ENCODE measurements around the gene RAP1GDS1. TPM values are rescaled to one million over a fixed set of nuclear protein-coding genes. Genes with fewer than 3 reads are reported as not detected.

RAP1GDS1 gene
- total RNA-seq, 1 experiment from 2014 or later = 40.8 TPM

DNA sequence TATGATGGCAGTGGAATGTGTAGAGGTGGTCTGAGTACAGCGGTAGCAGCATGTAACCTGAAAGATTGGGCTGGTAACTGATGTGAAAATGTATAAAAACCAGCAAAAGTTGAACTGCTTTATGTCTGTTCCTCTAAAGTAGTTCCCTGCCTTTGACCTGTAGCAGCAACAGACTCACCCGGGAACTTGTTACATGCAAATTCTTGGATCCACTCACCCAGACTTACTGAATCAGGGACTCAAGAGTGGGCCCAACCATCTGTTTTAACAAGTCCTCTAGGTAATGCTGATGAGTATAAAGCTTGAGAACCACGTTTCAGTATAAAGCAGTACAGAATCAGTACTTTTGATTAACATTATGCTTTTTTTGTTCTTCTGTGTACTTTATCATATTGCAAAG is 84.7 kb downstream of the RAP1GDS1 start (continued):
- TF ChIP-seq, protein P1, sequence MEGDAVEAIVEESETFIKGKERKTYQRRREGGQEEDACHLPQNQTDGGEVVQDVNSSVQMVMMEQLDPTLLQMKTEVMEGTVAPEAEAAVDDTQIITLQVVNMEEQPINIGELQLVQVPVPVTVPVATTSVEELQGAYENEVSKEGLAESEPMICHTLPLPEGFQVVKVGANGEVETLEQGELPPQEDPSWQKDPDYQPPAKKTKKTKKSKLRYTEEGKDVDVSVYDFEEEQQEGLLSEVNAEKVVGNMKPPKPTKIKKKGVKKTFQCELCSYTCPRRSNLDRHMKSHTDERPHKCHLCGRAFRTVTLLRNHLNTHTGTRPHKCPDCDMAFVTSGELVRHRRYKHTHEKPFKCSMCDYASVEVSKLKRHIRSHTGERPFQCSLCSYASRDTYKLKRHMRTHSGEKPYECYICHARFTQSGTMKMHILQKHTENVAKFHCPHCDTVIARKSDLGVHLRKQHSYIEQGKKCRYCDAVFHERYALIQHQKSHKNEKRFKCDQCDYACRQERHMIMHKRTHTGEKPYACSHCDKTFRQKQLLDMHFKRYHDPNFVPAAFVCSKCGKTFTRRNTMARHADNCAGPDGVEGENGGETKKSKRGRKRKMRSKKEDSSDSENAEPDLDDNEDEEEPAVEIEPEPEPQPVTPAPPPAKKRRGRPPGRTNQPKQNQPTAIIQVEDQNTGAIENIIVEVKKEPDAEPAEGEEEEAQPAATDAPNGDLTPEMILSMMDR (IDR thresholded peaks at IDR 0.05 in 2 of 3, conservative IDR thresholded peaks at IDR 0.05 in 1 of 3; ENCODE audit: borderline replicate concordance in 1 of 3, insufficient read depth in 1 of 3, low read depth in 2 of 3, low read length in 2 of 3) = no peak
- TF ChIP-seq, protein P2, sequence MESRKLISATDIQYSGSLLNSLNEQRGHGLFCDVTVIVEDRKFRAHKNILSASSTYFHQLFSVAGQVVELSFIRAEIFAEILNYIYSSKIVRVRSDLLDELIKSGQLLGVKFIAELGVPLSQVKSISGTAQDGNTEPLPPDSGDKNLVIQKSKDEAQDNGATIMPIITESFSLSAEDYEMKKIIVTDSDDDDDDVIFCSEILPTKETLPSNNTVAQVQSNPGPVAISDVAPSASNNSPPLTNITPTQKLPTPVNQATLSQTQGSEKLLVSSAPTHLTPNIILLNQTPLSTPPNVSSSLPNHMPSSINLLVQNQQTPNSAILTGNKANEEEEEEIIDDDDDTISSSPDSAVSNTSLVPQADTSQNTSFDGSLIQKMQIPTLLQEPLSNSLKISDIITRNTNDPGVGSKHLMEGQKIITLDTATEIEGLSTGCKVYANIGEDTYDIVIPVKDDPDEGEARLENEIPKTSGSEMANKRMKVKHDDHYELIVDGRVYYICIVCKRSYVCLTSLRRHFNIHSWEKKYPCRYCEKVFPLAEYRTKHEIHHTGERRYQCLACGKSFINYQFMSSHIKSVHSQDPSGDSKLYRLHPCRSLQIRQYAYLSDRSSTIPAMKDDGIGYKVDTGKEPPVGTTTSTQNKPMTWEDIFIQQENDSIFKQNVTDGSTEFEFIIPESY (IDR thresholded peaks at IDR 0.05; ENCODE audit: extremely low read depth, insufficient replicate concordance, low read length) = no peak
- TF ChIP-seq CEBPB (IDR thresholded peaks at IDR 0.05; ENCODE audit: low read depth) (no peak), SIN3A (IDR thresholded peaks at IDR 0.05; ENCODE audit: low read depth) (no peak), ZFX (IDR thresholded peaks at IDR 0.05) (no peak), JUND (IDR thresholded peaks at IDR 0.05) (no peak), CBX3 (IDR thresholded peaks at IDR 0.05; ENCODE audit: low read depth) (no peak)

DNA sequence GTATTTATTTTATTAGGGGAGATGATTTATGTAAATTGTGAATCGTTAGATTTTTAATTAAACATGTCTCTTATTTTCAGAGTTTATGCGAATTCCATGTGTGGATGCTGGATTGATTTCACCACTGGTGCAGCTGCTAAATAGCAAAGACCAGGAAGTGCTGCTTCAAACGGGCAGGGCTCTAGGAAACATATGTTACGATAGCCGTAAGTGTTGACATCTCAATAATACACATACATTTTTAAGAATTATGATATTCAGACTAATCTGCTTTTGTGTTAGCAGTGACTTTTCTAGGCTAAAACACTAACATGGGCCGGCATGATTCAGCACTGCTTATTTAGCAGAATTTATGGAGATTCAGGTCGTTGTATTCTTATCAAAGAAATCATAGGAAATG is 91.2 kb downstream of the RAP1GDS1 start:
- no peak for DNase-seq (ENCODE audit: low read depth, low spot score)
- TF ChIP-seq, protein P3, sequence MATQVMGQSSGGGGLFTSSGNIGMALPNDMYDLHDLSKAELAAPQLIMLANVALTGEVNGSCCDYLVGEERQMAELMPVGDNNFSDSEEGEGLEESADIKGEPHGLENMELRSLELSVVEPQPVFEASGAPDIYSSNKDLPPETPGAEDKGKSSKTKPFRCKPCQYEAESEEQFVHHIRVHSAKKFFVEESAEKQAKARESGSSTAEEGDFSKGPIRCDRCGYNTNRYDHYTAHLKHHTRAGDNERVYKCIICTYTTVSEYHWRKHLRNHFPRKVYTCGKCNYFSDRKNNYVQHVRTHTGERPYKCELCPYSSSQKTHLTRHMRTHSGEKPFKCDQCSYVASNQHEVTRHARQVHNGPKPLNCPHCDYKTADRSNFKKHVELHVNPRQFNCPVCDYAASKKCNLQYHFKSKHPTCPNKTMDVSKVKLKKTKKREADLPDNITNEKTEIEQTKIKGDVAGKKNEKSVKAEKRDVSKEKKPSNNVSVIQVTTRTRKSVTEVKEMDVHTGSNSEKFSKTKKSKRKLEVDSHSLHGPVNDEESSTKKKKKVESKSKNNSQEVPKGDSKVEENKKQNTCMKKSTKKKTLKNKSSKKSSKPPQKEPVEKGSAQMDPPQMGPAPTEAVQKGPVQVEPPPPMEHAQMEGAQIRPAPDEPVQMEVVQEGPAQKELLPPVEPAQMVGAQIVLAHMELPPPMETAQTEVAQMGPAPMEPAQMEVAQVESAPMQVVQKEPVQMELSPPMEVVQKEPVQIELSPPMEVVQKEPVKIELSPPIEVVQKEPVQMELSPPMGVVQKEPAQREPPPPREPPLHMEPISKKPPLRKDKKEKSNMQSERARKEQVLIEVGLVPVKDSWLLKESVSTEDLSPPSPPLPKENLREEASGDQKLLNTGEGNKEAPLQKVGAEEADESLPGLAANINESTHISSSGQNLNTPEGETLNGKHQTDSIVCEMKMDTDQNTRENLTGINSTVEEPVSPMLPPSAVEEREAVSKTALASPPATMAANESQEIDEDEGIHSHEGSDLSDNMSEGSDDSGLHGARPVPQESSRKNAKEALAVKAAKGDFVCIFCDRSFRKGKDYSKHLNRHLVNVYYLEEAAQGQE (IDR thresholded peaks at IDR 0.05; ENCODE audit: low read depth) = no peak
- TF ChIP-seq EZH2phosphoT487 (IDR thresholded peaks at IDR 0.05; ENCODE audit: borderline replicate concordance) (no peak), SIN3A (IDR thresholded peaks at IDR 0.05; ENCODE audit: low read depth) (no peak), SP1 (IDR thresholded peaks at IDR 0.05; ENCODE audit: low read depth) (no peak), SRF (IDR thresholded peaks at IDR 0.05; ENCODE audit: low read depth) (no peak), CBX3 (IDR thresholded peaks at IDR 0.05; ENCODE audit: low read depth) (no peak), YY1 (IDR thresholded peaks at IDR 0.05; ENCODE audit: extremely low read depth, insufficient replicate concordance, low read depth, low read length) (no peak), EZH2 (IDR thresholded peaks at IDR 0.05) (no peak), JUND (IDR thresholded peaks at IDR 0.05) (no peak), POLR2AphosphoS5 (IDR thresholded peaks at IDR 0.05; ENCODE audit: low read depth, low read length) (no peak)
- TF ChIP-seq, protein P4, sequence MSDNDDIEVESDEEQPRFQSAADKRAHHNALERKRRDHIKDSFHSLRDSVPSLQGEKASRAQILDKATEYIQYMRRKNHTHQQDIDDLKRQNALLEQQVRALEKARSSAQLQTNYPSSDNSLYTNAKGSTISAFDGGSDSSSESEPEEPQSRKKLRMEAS (IDR thresholded peaks at IDR 0.05) = no peak
- TF ChIP-seq, protein P1 (IDR thresholded peaks at IDR 0.05 in 2 of 3, conservative IDR thresholded peaks at IDR 0.05 in 1 of 3; ENCODE audit: borderline replicate concordance in 1 of 3, insufficient read depth in 1 of 3, low read depth in 2 of 3, low read length in 2 of 3) = no peak
- intact Hi-C loops (cut with micrococcal nuclease) = no loop called here
- no peak for ATAC-seq
- Histone ChIP-seq H3K79me2 (ENCODE audit: insufficient read depth, low read length) (peaks cover 24% of the 10 kb centered on the region), H3K4me1 (ENCODE audit: control insufficient read depth in 1 of 2, insufficient read depth in 2 of 2, low read length in 2 of 2) (no peaks in the 10 kb centered on the region), H4K20me1 (ENCODE audit: insufficient read depth) (no peaks in the 10 kb centered on the region), H3K36me3 (ENCODE audit: control insufficient read depth in 1 of 2, insufficient read depth in 2 of 2, low read length in 2 of 2) (no peaks in the 10 kb centered on the region), H3K27me3 (ENCODE audit: insufficient read depth, low read length) (no peaks in the 10 kb centered on the region), H3K27ac (ENCODE audit: low read depth, low read length) (no peak overlapping the region), H3K9ac (ENCODE audit: low read length) (no peak overlapping the region), H3K9me3 (ENCODE audit: control insufficient read depth in 1 of 2, insufficient read depth in 1 of 2, low read depth in 1 of 2, low read length in 2 of 2) (no peaks in the 10 kb centered on the region), H3K4me3 (replicated peaks in 1 of 2; ENCODE audit: low read depth in 1 of 2, low read length in 2 of 2) (no peak overlapping the region), H3K9me2 (ENCODE audit: insufficient read depth) (no peaks in the 10 kb centered on the region), H3K4me2 (ENCODE audit: low read length) (no peak overlapping the region), H2AFZ (ENCODE audit: low read depth, low read length, poor library complexity, severe bottlenecking) (no peak overlapping the region)
- RAD21 ChIA-PET (ENCODE audit: low non-redundant PET in 1 of 2, low total read pairs in 2 of 2, uncharacterized antibody in 2 of 2, unreplicated experiment in 2 of 2) = no interaction called here
- CTCF ChIA-PET = no interaction called here
- POLR2A ChIA-PET = no interaction called here
- BruUV-seq (replicated peaks) = no TSS peak
